Adrenal gland (tissue), 5 donors: ENCODE results near the gene KIDINS220.

Experiments
- CTCF ChIP-seq, 6 experiments: fragments of 450-650 bp in 4 of 6; fragments of 200-600 bp in 2 of 6; sonication (generic) in 1 of 6; IDR thresholded peaks; 1 replicate in 5 of 6; 2 replicates in 1 of 6; pipeline versions ENCODE4 v1.5.1 to v1.8.0; 2016 to 2021; ENCODE audit warnings: antibody characterized with exemption in 6 of 6, mild to moderate bottlenecking in 2 of 6, moderate library complexity in 1 of 6
- POLR2A ChIP-seq, 2 donors: fragments of 450-650 bp; IDR thresholded peaks; one replicate each; pipeline ENCODE4 v1.6.1; 2017; ENCODE audit warnings: antibody characterized with exemption in 2 of 2, mild to moderate bottlenecking in 2 of 2, moderate library complexity in 1 of 2
- donor health status: DM: no; HTN: no; CAD: no.

- no peak for TF ChIP-seq CTCF (IDR thresholded peaks at IDR 0.05)
- TF ChIP-seq POLR2A (IDR thresholded peaks at IDR 0.05): no peak
Measured at GRCh38 chr2:8790739-8791162, 46.7 kb downstream of the KIDINS220 start.
